ENCODE data around the gene MAD1L1. TPM values are rescaled to one million over a fixed set of nuclear protein-coding genes. Genes with fewer than 3 reads are reported as not detected.

Gene MAD1L1
- total and polyA plus RNA-seq, 2 of the 4 experiments (the other 2 are of a cell fraction): 29.0 to 40.9 TPM

DNA sequence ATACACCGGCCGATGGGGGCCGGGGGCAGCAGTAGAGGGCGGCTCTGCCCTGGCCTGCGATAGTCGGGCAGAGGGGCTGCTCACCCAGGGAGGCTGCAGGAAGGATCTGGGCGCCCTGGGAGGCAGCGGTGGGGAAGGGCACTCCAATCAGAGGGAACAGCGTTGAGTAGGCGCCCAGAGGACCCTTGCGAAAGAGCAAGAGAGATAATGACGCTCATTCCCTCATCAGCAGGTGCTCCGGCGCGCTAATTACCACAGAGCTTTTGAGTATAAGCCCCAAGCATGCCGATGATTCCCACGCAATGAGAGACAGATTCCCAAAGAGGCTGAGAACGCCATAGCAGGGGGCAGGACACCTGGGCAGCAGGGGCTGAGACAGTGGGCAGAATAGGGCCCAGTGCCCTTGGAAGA lies 215.3 kb downstream of the MAD1L1 start:
- Histone ChIP-seq H3K4me1 (ENCODE audit: control insufficient read depth, insufficient read depth, low read length) (peaks cover 26% of the 10 kb centered on the region), H3K23ac (ENCODE audit: low read depth, low read length) (no peak overlapping the region), H4K8ac (ENCODE audit: low read depth in 2 of 2, low read length in 2 of 2) (no peak overlapping the region), H3K56ac (ENCODE audit: extremely low read depth, insufficient read depth, low read length) (no peak overlapping the region), H2BK5ac (ENCODE audit: low read depth, low read length, poor library complexity, severe bottlenecking) (no peak overlapping the region), H3K79me1 (ENCODE audit: low read depth in 1 of 2, low read length in 2 of 2) (peaks cover 3 to 28% of the 10 kb centered on the region in 2 experiments), H3K4me3 (ENCODE audit: insufficient read depth, low read depth, low read length) (no peak overlapping the region), H2BK15ac (ENCODE audit: low read depth, low read length) (no peak overlapping the region), H3K36me3 (ENCODE audit: control insufficient read depth, insufficient read depth, low read length) (no peaks in the 10 kb centered on the region), H3K14ac (replicated peaks; ENCODE audit: low read depth, low read length) (no peak overlapping the region), H3K4ac (ENCODE audit: low read depth, low read length) (no peak overlapping the region), H4K5ac (ENCODE audit: low read depth, low read length) (no peak overlapping the region), H3K18ac (ENCODE audit: low read depth, low read length) (no peak overlapping the region), H2BK20ac (ENCODE audit: low read depth, low read length) (no peak overlapping the region), H3K9me3 (ENCODE audit: control insufficient read depth, insufficient read depth, low read length) (no peaks in the 10 kb centered on the region), H3K9ac (ENCODE audit: low read depth, low read length) (no peak overlapping the region), H2AFZ (replicated peaks; ENCODE audit: low read length, poor library complexity) (no peak overlapping the region), H2AK9ac (replicated peaks; ENCODE audit: low read depth, low read length, poor library complexity) (peak overlapping the region; percentile 43), H4K20me1 (ENCODE audit: insufficient read depth, low read length) (no peaks in the 10 kb centered on the region; the same call in 1 of the 2 replicates), H3K27ac (ENCODE audit: insufficient read depth, low read length) (no peak overlapping the region), H3K9me1 (ENCODE audit: insufficient read depth, low read length) (peaks cover 15% of the 10 kb centered on the region), H4K91ac (ENCODE audit: insufficient read depth, low read depth, low read length) (no peak overlapping the region), H3K4me2 (ENCODE audit: low read depth, low read length) (no peak overlapping the region), H2AK5ac (ENCODE audit: low read depth, low read length) (peak overlapping the region; percentile 33), H2BK120ac (ENCODE audit: low read depth, low read length) (no peak overlapping the region), H3K27me3 (ENCODE audit: control insufficient read depth, insufficient read depth, low read length) (no peaks in the 10 kb centered on the region)
- DNase-seq (no peak), ATAC-seq (ENCODE audit: low read depth) (no peak)
- intact Hi-C loops (cut with micrococcal nuclease) (no loop called here), dilution Hi-C loops (cut with HindIII; ENCODE audit: low sequenced_read_pairs, unreplicated experiment) (no loop called here), in situ Hi-C loops (cut with MboI; ENCODE audit: low sequenced_read_pairs) (no loop called here)
- TF ChIP-seq MXI1 (IDR thresholded peaks at IDR 0.05; ENCODE audit: borderline replicate concordance, low read depth, low read length) (no peak), POLR2A (IDR thresholded peaks at IDR 0.05; ENCODE audit: low read depth, low read length) (no peak), MAFK (IDR thresholded peaks at IDR 0.05; ENCODE audit: low read depth, low read length) (no peak), RCOR1 (IDR thresholded peaks at IDR 0.05; ENCODE audit: insufficient replicate concordance, low read length) (no peak), RAD21 (IDR thresholded peaks at IDR 0.05; ENCODE audit: low read length) (no peak), BHLHE40 (IDR thresholded peaks at IDR 0.05; ENCODE audit: low read depth, low read length) (no peak), SMC3 (IDR thresholded peaks at IDR 0.05; ENCODE audit: low read depth, low read length) (no peak), CHD1 (IDR thresholded peaks at IDR 0.05; ENCODE audit: low read depth, low read length) (no peak), MAZ (IDR thresholded peaks at IDR 0.05; ENCODE audit: borderline replicate concordance, low read depth, low read length) (no peak)
- TF ChIP-seq, protein P1, sequence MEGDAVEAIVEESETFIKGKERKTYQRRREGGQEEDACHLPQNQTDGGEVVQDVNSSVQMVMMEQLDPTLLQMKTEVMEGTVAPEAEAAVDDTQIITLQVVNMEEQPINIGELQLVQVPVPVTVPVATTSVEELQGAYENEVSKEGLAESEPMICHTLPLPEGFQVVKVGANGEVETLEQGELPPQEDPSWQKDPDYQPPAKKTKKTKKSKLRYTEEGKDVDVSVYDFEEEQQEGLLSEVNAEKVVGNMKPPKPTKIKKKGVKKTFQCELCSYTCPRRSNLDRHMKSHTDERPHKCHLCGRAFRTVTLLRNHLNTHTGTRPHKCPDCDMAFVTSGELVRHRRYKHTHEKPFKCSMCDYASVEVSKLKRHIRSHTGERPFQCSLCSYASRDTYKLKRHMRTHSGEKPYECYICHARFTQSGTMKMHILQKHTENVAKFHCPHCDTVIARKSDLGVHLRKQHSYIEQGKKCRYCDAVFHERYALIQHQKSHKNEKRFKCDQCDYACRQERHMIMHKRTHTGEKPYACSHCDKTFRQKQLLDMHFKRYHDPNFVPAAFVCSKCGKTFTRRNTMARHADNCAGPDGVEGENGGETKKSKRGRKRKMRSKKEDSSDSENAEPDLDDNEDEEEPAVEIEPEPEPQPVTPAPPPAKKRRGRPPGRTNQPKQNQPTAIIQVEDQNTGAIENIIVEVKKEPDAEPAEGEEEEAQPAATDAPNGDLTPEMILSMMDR (conservative IDR thresholded peaks at IDR 0.05; ENCODE audit: low read depth, low read length): no peak
- TF ChIP-seq, protein P2, sequence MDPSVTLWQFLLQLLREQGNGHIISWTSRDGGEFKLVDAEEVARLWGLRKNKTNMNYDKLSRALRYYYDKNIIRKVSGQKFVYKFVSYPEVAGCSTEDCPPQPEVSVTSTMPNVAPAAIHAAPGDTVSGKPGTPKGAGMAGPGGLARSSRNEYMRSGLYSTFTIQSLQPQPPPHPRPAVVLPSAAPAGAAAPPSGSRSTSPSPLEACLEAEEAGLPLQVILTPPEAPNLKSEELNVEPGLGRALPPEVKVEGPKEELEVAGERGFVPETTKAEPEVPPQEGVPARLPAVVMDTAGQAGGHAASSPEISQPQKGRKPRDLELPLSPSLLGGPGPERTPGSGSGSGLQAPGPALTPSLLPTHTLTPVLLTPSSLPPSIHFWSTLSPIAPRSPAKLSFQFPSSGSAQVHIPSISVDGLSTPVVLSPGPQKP (IDR thresholded peaks at IDR 0.05; ENCODE audit: borderline replicate concordance, low read depth, low read length): no peak
- no TSS peak for BruUV-seq (replicated peaks)
- ChIA-PET CTCF (no interaction called here), POLR2A (ENCODE audit: unreplicated experiment) (no interaction called here)
- 98% methylated on average over 12 of the region's 18 CpGs; no CpG with 5 or more reads in 1 of the 2 experiments for WGBS, 2 experiments (ENCODE audit: extremely low coverage in 2 of 2, insufficient read length in 1 of 2)
